Activated CD8-positive, alpha-beta T cell treated with anti-CD3 and anti-CD28 coated beads for 36 hours (primary cell): ENCODE results near the gene EDRF1. TPM values are rescaled to one million over a fixed set of nuclear protein-coding genes. Genes with fewer than 3 reads are reported as not detected.
A peak's percentile ranks its signal among the peaks of the same experiment; 100 is the strongest.

Experiments
- ATAC-seq: fragments of 200-7000 bp; cut with Tn5 transposase; one replicate; pipeline ENCODE4 v1.10.0; 2021; ENCODE audit warnings: mild to moderate bottlenecking, moderate library complexity
- CTCF ChIA-PET: fragments of 350-600 bp; sonication (Branson Sonifier 250); formaldehyde crosslinking; loops from one replicate; lab custom pipeline; 2021; ENCODE audit warnings: antibody characterized with exemption; lab: Charles Lee
- POLR2A ChIA-PET: fragments of 350-600 bp; sonication (Branson Sonifier 250); formaldehyde crosslinking; loops from one replicate; lab custom pipeline; 2021; ENCODE audit warnings: antibody characterized with exemption; lab: Charles Lee
- DNase-seq: peaks from one replicate; pipeline ENCODE4 v3.0.0-alpha.2; 2020
- H3K27ac Mint-ChIP-seq: one replicate; pipeline ENCODE4 v1.8.0; 2021; ENCODE audit warnings: mild to moderate bottlenecking, mixed read lengths
- H3K27me3 Mint-ChIP-seq: one replicate; pipeline ENCODE4 v1.8.0; 2021; ENCODE audit warnings: mixed read lengths
- H3K36me3 Mint-ChIP-seq: one replicate; pipeline ENCODE4 v1.8.0; 2021; ENCODE audit warnings: low read depth, mixed read lengths
- H3K4me1 Mint-ChIP-seq: one replicate; pipeline ENCODE4 v1.8.0; 2021; ENCODE audit warnings: low read depth, mixed read lengths
- H3K4me3 Mint-ChIP-seq: one replicate; pipeline ENCODE4 v1.8.0; 2021; ENCODE audit warnings: mild to moderate bottlenecking, moderate library complexity, mixed read lengths
- H3K9me3 Mint-ChIP-seq: one replicate; pipeline ENCODE4 v1.8.0; 2021; ENCODE audit warnings: mixed read lengths
- intact Hi-C: fragments of 100-400 bp; cut with micrococcal nuclease; formaldehyde crosslinking; loops from one replicate; pipeline ENCODE4 v1.10.0; 2022
- total RNA-seq, 2 experiments: library from RNA; stranded (reverse); gene quantifications; one replicate each; pipeline ENCODE4 v1.2.3, GENCODE V29; 2021
- TF ChIP-seq, protein P1 (sequence below): fragments of 200-600 bp; IDR thresholded peaks from one replicate; pipeline ENCODE4 v1.8.0; 2022; ENCODE audit warnings: antibody characterized with exemption, mild to moderate bottlenecking

Gene EDRF1
- total RNA-seq, 2 experiments from 2014 or later: 26.3 to 26.4 TPM

DNA sequence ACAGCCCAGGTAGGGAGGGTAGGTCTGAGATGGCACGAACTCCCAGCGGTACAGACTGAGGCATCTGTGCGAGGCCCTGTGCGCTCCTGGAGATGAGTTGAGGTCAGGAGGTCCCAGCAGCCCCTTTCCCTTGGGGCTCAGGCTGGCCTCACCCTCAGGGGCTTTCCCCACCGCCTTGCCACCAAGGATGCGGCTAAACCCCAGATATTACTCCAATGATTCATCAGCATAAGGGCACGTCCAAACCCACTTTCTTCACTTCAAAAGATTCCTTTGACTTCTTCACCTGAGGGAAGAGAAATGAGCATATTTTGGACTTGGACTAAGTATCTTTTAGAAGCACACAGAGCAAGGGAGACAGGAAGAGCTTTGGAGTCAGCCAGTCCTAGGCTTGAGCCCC, 83.2 kb downstream of the EDRF1 start:
- DNase-seq (no peak), ATAC-seq (no peak)
- Mint-ChIP-seq H3K27ac (peak overlapping the region; percentile 49), H3K36me3 (peaks cover 2% of the 10 kb centered on the region), H3K4me3 (no peak overlapping the region), H3K4me1 (peaks cover 4% of the 10 kb centered on the region), H3K9me3 (no peaks in the 10 kb centered on the region), H3K27me3 (no peaks in the 10 kb centered on the region)
- CTCF ChIA-PET: no interaction called here
- TF ChIP-seq, protein P1, sequence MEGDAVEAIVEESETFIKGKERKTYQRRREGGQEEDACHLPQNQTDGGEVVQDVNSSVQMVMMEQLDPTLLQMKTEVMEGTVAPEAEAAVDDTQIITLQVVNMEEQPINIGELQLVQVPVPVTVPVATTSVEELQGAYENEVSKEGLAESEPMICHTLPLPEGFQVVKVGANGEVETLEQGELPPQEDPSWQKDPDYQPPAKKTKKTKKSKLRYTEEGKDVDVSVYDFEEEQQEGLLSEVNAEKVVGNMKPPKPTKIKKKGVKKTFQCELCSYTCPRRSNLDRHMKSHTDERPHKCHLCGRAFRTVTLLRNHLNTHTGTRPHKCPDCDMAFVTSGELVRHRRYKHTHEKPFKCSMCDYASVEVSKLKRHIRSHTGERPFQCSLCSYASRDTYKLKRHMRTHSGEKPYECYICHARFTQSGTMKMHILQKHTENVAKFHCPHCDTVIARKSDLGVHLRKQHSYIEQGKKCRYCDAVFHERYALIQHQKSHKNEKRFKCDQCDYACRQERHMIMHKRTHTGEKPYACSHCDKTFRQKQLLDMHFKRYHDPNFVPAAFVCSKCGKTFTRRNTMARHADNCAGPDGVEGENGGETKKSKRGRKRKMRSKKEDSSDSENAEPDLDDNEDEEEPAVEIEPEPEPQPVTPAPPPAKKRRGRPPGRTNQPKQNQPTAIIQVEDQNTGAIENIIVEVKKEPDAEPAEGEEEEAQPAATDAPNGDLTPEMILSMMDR: no peak
- POLR2A ChIA-PET: interaction anchor here (1.5 kb wide), 1 partner anchor 15 kb away, joined by 3 read pairs; no protein-coding TSS in a partner anchor
- intact Hi-C loops: no loop called here

DNA sequence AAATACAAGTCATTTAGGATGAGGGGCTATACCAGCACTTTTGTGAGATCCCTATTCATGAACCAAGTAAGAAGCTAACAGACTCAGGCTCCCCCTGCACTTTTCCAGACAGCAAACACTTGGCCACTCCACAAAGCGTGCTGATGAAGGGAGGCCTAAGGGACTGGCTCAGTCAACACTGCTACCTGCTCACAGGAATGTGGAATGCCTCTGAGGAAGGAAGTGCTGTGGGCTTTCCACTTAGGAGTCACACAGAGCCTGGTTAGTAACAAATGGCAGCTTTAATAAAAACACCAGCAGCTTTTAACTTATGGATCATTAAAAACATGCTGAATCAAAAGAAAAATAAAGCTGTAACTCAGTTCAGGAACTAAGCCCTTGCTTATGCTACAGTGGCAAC, 88.5 kb downstream of the EDRF1 start:
- ATAC-seq (no peak), DNase-seq (no peak)
- peaks cover 18% of the 10 kb centered on the region for H3K36me3 Mint-ChIP-seq
- H3K4me3 Mint-ChIP-seq: no peak overlapping the region
- H3K9me3 Mint-ChIP-seq: no peaks in the 10 kb centered on the region
- no peak overlapping the region for H3K27ac Mint-ChIP-seq
- H3K27me3 Mint-ChIP-seq: no peaks in the 10 kb centered on the region
- TF ChIP-seq, protein P1: no peak
- ChIA-PET CTCF (no interaction called here), POLR2A (no interaction called here)
- intact Hi-C loops: no loop called here
- no peaks in the 10 kb centered on the region for H3K4me1 Mint-ChIP-seq

DNA sequence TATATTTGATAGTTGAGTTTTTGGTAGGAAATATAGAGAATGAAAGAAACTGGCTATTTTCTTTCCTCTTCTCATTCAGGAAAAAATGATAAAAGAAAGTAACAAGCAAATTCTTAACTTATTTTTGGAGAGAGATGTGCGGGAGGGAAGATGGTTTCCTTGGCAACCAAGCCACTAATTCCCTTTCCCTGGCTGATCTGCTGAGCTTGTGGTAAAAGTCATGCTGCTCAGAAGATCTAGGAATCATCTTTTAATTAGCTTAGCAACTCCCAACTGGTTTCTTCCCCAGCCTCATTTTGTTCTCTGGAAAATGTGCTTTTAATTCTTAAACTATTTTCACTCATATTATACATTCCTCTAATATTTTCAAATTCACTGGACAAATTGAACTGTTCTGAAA, 91.7 kb downstream of the EDRF1 start:
- H3K27ac Mint-ChIP-seq: no peak overlapping the region
- H3K4me3 Mint-ChIP-seq: no peak overlapping the region
- no peaks in the 10 kb centered on the region for H3K9me3 Mint-ChIP-seq
- ChIA-PET POLR2A (no interaction called here), CTCF (interaction anchor here (1.0 kb wide), 1 partner anchor 10 kb away, joined by 3 read pairs; no protein-coding TSS in a partner anchor)
- intact Hi-C loops: no loop called here
- H3K4me1 Mint-ChIP-seq: no peaks in the 10 kb centered on the region
- no peaks in the 10 kb centered on the region for H3K27me3 Mint-ChIP-seq
- TF ChIP-seq, protein P1: no peak
- ATAC-seq (no peak), DNase-seq (no peak)
- H3K36me3 Mint-ChIP-seq: peaks cover 31% of the 10 kb centered on the region

DNA sequence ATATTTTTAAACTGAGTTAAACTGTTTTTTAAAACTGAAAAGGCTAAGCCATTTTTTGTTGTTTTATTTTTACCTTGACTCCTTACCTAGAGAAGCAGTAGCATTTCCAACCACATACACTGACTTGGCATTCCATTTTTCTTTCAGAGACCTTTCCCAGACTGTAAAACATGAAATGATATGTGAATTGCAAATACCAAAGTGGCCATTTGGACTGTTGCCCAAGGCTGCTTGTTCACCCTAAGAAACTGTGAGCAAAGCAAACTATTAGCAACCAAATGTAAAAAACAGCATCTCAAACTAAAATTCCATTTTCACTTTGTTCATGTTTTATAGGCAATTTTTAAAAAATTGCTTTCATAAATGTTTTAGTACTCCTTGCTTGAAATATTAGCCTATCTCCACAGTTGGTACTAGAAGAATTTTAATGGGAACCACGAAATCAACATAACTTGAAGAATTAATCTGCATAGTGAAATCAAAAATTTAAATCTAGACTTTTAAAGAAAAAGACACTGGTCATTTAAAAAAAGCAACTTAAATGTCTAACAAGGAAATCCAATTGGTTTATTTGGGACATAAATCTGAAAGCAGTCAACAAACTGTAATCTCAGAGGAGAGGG, 92.7 kb downstream of the EDRF1 start:
- POLR2A ChIA-PET: no interaction called here
- ATAC-seq (no peak), DNase-seq (no peak)
- Mint-ChIP-seq H3K4me1 (no peaks in the 10 kb centered on the region), H3K9me3 (no peaks in the 10 kb centered on the region), H3K27me3 (no peaks in the 10 kb centered on the region), H3K36me3 (peaks cover 31% of the 10 kb centered on the region), H3K27ac (no peak overlapping the region), H3K4me3 (no peak overlapping the region)
- intact Hi-C loops: no loop called here
- CTCF ChIA-PET: no interaction called here
- TF ChIP-seq, protein P1: no peak

Other genes starting within 250 kb of the EDRF1 start
- gene TEX36, start 36.5 kb upstream of the EDRF1 start, total RNA-seq: not detected
- gene MMP21, start 56.1 kb downstream of the EDRF1 start, total RNA-seq: not detected
- 10 to 100 TPM; 30.9 to 35.4 TPM for gene UROS, start 103.5 kb downstream of the EDRF1 start, total RNA-seq
- 100 to 1,000 TPM; 113 to 117 TPM for gene BCCIP, start 103.8 kb downstream of the EDRF1 start, total RNA-seq
- 10 to 100 TPM; 26.6 to 27.8 TPM for gene DHX32, start 161.6 kb downstream of the EDRF1 start, total RNA-seq
- under 1 TPM; 0.45 to 0.58 TPM for gene FANK1, start 176.9 kb downstream of the EDRF1 start, total RNA-seq